ENCODE results near the gene VAPA. TPM values are rescaled to one million over a fixed set of nuclear protein-coding genes. Genes with fewer than 3 reads are reported as not detected.

VAPA gene
- total RNA-seq, 1 experiment from 2014 or later: 137 TPM

DNA sequence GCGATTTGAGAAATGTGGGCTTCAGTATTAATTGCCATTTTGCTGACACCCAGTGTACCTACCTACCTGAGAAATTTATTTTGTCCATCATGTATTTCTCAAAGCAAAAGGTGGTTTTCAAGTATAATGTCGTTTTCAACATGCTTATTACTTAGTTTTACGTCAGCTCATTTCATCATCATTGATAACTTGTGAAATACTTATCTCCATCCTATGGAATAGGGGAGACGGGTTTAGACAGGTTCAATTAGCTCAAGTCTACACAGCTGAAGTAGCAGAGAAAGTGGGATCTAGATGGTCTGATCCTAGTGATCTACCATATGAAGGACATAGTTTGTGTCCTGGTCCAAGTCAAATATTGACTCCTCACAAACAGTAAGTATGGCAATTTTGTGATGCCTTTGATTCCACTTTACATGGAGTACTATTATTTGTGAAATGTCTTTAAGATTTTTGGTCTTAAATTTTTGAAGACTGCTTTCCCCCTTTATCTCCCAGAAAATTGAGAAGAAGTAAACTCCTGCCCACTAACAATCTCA, 45.1 kb downstream of the VAPA start:
- POLR2A ChIA-PET: no interaction called here
- no peaks in the 10 kb centered on the region for H3K27me3 Mint-ChIP-seq (ENCODE audit: low read depth)
- H3K4me1 Mint-ChIP-seq: peaks cover 21% of the 10 kb centered on the region
- peaks cover 7% of the 10 kb centered on the region for H3K36me3 Mint-ChIP-seq
- no peaks in the 10 kb centered on the region for H3K9me3 Mint-ChIP-seq
- ATAC-seq: no peak
- CTCF ChIA-PET: no interaction called here
- no peak for DNase-seq (ENCODE audit: low spot score)
- TF ChIP-seq, protein P1, sequence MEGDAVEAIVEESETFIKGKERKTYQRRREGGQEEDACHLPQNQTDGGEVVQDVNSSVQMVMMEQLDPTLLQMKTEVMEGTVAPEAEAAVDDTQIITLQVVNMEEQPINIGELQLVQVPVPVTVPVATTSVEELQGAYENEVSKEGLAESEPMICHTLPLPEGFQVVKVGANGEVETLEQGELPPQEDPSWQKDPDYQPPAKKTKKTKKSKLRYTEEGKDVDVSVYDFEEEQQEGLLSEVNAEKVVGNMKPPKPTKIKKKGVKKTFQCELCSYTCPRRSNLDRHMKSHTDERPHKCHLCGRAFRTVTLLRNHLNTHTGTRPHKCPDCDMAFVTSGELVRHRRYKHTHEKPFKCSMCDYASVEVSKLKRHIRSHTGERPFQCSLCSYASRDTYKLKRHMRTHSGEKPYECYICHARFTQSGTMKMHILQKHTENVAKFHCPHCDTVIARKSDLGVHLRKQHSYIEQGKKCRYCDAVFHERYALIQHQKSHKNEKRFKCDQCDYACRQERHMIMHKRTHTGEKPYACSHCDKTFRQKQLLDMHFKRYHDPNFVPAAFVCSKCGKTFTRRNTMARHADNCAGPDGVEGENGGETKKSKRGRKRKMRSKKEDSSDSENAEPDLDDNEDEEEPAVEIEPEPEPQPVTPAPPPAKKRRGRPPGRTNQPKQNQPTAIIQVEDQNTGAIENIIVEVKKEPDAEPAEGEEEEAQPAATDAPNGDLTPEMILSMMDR (IDR thresholded peaks at IDR 0.05): no peak
- TF ChIP-seq ELF4 (CRISPR knock-in tag; IDR thresholded peaks at IDR 0.05; ENCODE audit: low read depth) (no peak), ZNF232 (CRISPR knock-in tag; IDR thresholded peaks at IDR 0.05) (no peak), ESRRA (CRISPR knock-in tag; IDR thresholded peaks at IDR 0.05; ENCODE audit: borderline replicate concordance) (no peak), ZNF219 (CRISPR knock-in tag; IDR thresholded peaks at IDR 0.05; ENCODE audit: borderline replicate concordance) (no peak), NR2C2 (CRISPR knock-in tag; IDR thresholded peaks at IDR 0.05) (no peak), NFE2L1 (CRISPR knock-in tag; IDR thresholded peaks at IDR 0.05) (no peak), ZNF138 (CRISPR knock-in tag; conservative IDR thresholded peaks at IDR 0.05) (no peak), HMGA2 (CRISPR knock-in tag; IDR thresholded peaks at IDR 0.05) (no peak), SMAD3 (CRISPR knock-in tag; IDR thresholded peaks at IDR 0.05; ENCODE audit: borderline replicate concordance) (no peak), RELA (CRISPR knock-in tag; IDR thresholded peaks at IDR 0.05; ENCODE audit: borderline replicate concordance) (no peak), IRF2 (CRISPR knock-in tag; IDR thresholded peaks at IDR 0.05; ENCODE audit: borderline replicate concordance, low read depth) (no peak), ZNF423 (CRISPR knock-in tag; IDR thresholded peaks at IDR 0.05) (no peak), GABPB1 (CRISPR knock-in tag; IDR thresholded peaks at IDR 0.05) (no peak)
- TF ChIP-seq, protein P2, sequence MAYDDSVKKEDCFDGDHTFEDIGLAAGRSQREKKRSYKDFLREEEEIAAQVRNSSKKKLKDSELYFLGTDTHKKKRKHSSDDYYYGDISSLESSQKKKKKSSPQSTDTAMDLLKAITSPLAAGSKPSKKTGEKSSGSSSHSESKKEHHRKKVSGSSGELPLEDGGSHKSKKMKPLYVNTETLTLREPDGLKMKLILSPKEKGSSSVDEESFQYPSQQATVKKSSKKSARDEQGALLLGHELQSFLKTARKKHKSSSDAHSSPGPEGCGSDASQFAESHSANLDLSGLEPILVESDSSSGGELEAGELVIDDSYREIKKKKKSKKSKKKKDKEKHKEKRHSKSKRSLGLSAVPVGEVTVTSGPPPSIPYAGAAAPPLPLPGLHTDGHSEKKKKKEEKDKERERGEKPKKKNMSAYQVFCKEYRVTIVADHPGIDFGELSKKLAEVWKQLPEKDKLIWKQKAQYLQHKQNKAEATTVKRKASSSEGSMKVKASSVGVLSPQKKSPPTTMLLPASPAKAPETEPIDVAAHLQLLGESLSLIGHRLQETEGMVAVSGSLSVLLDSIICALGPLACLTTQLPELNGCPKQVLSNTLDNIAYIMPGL (CRISPR knock-in tag; IDR thresholded peaks at IDR 0.05): no peak
- TF ChIP-seq, protein P3, sequence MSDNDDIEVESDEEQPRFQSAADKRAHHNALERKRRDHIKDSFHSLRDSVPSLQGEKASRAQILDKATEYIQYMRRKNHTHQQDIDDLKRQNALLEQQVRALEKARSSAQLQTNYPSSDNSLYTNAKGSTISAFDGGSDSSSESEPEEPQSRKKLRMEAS (CRISPR knock-in tag; IDR thresholded peaks at IDR 0.05): no peak
- TF ChIP-seq, protein P4, sequence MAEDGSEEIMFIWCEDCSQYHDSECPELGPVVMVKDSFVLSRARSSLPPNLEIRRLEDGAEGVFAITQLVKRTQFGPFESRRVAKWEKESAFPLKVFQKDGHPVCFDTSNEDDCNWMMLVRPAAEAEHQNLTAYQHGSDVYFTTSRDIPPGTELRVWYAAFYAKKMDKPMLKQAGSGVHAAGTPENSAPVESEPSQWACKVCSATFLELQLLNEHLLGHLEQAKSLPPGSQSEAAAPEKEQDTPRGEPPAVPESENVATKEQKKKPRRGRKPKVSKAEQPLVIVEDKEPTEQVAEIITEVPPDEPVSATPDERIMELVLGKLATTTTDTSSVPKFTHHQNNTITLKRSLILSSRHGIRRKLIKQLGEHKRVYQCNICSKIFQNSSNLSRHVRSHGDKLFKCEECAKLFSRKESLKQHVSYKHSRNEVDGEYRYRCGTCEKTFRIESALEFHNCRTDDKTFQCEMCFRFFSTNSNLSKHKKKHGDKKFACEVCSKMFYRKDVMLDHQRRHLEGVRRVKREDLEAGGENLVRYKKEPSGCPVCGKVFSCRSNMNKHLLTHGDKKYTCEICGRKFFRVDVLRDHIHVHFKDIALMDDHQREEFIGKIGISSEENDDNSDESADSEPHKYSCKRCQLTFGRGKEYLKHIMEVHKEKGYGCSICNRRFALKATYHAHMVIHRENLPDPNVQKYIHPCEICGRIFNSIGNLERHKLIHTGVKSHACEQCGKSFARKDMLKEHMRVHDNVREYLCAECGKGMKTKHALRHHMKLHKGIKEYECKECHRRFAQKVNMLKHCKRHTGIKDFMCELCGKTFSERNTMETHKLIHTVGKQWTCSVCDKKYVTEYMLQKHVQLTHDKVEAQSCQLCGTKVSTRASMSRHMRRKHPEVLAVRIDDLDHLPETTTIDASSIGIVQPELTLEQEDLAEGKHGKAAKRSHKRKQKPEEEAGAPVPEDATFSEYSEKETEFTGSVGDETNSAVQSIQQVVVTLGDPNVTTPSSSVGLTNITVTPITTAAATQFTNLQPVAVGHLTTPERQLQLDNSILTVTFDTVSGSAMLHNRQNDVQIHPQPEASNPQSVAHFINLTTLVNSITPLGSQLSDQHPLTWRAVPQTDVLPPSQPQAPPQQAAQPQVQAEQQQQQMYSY (CRISPR knock-in tag; IDR thresholded peaks at IDR 0.05): no peak
- TF ChIP-seq, protein P5, sequence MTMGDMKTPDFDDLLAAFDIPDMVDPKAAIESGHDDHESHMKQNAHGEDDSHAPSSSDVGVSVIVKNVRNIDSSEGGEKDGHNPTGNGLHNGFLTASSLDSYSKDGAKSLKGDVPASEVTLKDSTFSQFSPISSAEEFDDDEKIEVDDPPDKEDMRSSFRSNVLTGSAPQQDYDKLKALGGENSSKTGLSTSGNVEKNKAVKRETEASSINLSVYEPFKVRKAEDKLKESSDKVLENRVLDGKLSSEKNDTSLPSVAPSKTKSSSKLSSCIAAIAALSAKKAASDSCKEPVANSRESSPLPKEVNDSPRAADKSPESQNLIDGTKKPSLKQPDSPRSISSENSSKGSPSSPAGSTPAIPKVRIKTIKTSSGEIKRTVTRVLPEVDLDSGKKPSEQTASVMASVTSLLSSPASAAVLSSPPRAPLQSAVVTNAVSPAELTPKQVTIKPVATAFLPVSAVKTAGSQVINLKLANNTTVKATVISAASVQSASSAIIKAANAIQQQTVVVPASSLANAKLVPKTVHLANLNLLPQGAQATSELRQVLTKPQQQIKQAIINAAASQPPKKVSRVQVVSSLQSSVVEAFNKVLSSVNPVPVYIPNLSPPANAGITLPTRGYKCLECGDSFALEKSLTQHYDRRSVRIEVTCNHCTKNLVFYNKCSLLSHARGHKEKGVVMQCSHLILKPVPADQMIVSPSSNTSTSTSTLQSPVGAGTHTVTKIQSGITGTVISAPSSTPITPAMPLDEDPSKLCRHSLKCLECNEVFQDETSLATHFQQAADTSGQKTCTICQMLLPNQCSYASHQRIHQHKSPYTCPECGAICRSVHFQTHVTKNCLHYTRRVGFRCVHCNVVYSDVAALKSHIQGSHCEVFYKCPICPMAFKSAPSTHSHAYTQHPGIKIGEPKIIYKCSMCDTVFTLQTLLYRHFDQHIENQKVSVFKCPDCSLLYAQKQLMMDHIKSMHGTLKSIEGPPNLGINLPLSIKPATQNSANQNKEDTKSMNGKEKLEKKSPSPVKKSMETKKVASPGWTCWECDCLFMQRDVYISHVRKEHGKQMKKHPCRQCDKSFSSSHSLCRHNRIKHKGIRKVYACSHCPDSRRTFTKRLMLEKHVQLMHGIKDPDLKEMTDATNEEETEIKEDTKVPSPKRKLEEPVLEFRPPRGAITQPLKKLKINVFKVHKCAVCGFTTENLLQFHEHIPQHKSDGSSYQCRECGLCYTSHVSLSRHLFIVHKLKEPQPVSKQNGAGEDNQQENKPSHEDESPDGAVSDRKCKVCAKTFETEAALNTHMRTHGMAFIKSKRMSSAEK (CRISPR knock-in tag; IDR thresholded peaks at IDR 0.05; ENCODE audit: borderline replicate concordance): no peak
- TF ChIP-seq, protein P6, sequence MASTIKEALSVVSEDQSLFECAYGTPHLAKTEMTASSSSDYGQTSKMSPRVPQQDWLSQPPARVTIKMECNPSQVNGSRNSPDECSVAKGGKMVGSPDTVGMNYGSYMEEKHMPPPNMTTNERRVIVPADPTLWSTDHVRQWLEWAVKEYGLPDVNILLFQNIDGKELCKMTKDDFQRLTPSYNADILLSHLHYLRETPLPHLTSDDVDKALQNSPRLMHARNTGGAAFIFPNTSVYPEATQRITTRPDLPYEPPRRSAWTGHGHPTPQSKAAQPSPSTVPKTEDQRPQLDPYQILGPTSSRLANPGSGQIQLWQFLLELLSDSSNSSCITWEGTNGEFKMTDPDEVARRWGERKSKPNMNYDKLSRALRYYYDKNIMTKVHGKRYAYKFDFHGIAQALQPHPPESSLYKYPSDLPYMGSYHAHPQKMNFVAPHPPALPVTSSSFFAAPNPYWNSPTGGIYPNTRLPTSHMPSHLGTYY (CRISPR knock-in tag; IDR thresholded peaks at IDR 0.05): no peak
- TF ChIP-seq, protein P7, sequence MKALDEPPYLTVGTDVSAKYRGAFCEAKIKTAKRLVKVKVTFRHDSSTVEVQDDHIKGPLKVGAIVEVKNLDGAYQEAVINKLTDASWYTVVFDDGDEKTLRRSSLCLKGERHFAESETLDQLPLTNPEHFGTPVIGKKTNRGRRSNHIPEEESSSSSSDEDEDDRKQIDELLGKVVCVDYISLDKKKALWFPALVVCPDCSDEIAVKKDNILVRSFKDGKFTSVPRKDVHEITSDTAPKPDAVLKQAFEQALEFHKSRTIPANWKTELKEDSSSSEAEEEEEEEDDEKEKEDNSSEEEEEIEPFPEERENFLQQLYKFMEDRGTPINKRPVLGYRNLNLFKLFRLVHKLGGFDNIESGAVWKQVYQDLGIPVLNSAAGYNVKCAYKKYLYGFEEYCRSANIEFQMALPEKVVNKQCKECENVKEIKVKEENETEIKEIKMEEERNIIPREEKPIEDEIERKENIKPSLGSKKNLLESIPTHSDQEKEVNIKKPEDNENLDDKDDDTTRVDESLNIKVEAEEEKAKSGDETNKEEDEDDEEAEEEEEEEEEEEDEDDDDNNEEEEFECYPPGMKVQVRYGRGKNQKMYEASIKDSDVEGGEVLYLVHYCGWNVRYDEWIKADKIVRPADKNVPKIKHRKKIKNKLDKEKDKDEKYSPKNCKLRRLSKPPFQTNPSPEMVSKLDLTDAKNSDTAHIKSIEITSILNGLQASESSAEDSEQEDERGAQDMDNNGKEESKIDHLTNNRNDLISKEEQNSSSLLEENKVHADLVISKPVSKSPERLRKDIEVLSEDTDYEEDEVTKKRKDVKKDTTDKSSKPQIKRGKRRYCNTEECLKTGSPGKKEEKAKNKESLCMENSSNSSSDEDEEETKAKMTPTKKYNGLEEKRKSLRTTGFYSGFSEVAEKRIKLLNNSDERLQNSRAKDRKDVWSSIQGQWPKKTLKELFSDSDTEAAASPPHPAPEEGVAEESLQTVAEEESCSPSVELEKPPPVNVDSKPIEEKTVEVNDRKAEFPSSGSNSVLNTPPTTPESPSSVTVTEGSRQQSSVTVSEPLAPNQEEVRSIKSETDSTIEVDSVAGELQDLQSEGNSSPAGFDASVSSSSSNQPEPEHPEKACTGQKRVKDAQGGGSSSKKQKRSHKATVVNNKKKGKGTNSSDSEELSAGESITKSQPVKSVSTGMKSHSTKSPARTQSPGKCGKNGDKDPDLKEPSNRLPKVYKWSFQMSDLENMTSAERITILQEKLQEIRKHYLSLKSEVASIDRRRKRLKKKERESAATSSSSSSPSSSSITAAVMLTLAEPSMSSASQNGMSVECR (CRISPR knock-in tag; IDR thresholded peaks at IDR 0.05; ENCODE audit: borderline replicate concordance): no peak
- H3K27ac Mint-ChIP-seq: no peak overlapping the region
- no peak overlapping the region for H3K4me3 Mint-ChIP-seq
